Astrocyte (in vitro differentiated cells and primary cell): ENCODE measurements around the gene RASGRP1. TPM values are rescaled to one million over a fixed set of nuclear protein-coding genes. Genes with fewer than 3 reads are reported as not detected.

Experiments
- DNase-seq: peaks from one replicate; pipeline ENCODE4 v3.0.0-alpha.2; 2010; ENCODE audit warnings: low read depth
- FAIRE-seq: peaks from 2 replicates; lab custom pipeline; 2011; peaks lifted over from hg19 to GRCh38; lab: Jason Lieb, UNC
- H2AFZ ChIP-seq: 2 replicates; pipeline ENCODE4 v1.6.0; 2012; ENCODE audit warnings: low read depth, low read length, inconsistent platforms
- H3K27ac ChIP-seq: 2 replicates; pipeline ENCODE4 v1.5.1; 2011; ENCODE audit warnings: low read depth, low read length, inconsistent platforms
- H3K27me3 ChIP-seq: 2 replicates; pipeline ENCODE4 v1.6.0; 2011; ENCODE audit warnings: low read length, inconsistent platforms; ENCODE audit not compliant: insufficient read depth
- H3K36me3 ChIP-seq: 2 replicates; pipeline ENCODE4 v1.5.1; 2011; ENCODE audit warnings: low read length, inconsistent platforms; ENCODE audit not compliant: insufficient read depth
- H3K4me1 ChIP-seq: 2 replicates; pipeline ENCODE4 v1.5.1; 2011; ENCODE audit warnings: low read length, inconsistent platforms; ENCODE audit not compliant: insufficient read depth
- H3K4me2 ChIP-seq: 2 replicates; pipeline ENCODE4 v1.6.0; 2012; ENCODE audit warnings: low read length, inconsistent platforms
- H3K4me3 ChIP-seq: 2 replicates; pipeline ENCODE4 v1.5.1; 2011; ENCODE audit warnings: low read depth, mild to moderate bottlenecking, low read length, inconsistent platforms; ENCODE audit not compliant: insufficient read depth
- H3K79me2 ChIP-seq: 2 replicates; pipeline ENCODE4 v1.6.0; 2012; ENCODE audit warnings: mild to moderate bottlenecking, low read length, inconsistent platforms; ENCODE audit not compliant: insufficient read depth
- H3K9ac ChIP-seq: 2 replicates; pipeline ENCODE4 v1.6.0; 2012; ENCODE audit warnings: mild to moderate bottlenecking, low read length, inconsistent platforms
- H3K9me3 ChIP-seq: 2 replicates; pipeline ENCODE4 v1.5.1; 2012; ENCODE audit warnings: low read depth, mild to moderate bottlenecking, low read length, inconsistent platforms; ENCODE audit not compliant: insufficient read depth
- H4K20me1 ChIP-seq: 2 replicates; pipeline ENCODE4 v1.6.0; 2012; ENCODE audit warnings: low read length, inconsistent platforms; ENCODE audit not compliant: insufficient read depth
- H3K27ac Mint-ChIP-seq: one replicate; pipeline ENCODE4 v1.8.0; 2021; ENCODE audit warnings: mild to moderate bottlenecking, mixed read lengths; ENCODE audit not compliant: unreplicated experiment
- H3K27me3 Mint-ChIP-seq: one replicate; pipeline ENCODE4 v1.8.0; 2021; ENCODE audit warnings: low read depth, mixed read lengths; ENCODE audit not compliant: unreplicated experiment
- H3K36me3 Mint-ChIP-seq: one replicate; pipeline ENCODE4 v1.8.0; 2021; ENCODE audit warnings: low read depth, mixed read lengths; ENCODE audit not compliant: unreplicated experiment
- H3K4me1 Mint-ChIP-seq: one replicate; pipeline ENCODE4 v1.8.0; 2021; ENCODE audit warnings: low read depth, mixed read lengths; ENCODE audit not compliant: unreplicated experiment
- H3K4me3 Mint-ChIP-seq: one replicate; pipeline ENCODE4 v1.8.0; 2021; ENCODE audit warnings: mild to moderate bottlenecking, moderate library complexity, mixed read lengths; ENCODE audit not compliant: unreplicated experiment
- H3K9me3 Mint-ChIP-seq: one replicate; pipeline ENCODE4 v1.8.0; 2021; ENCODE audit warnings: mild to moderate bottlenecking, mixed read lengths; ENCODE audit not compliant: unreplicated experiment
- EZH2 ChIP-seq: IDR thresholded peaks from 2 replicates; pipeline ENCODE4 v1.6.1; 2012; ENCODE audit warnings: mild to moderate bottlenecking, low read length, inconsistent platforms; ENCODE audit not compliant: insufficient read depth
- total RNA-seq: library from RNA; stranded (reverse); gene quantifications from 2 replicates; pipeline ENCODE4 v1.2.1, GENCODE V29; 2021
- TF ChIP-seq, protein P1 (sequence below): IDR thresholded peaks from 2 replicates; pipeline ENCODE4 v1.5.1; 2011; ENCODE audit warnings: low read depth, mild to moderate bottlenecking, inconsistent platforms, low read length, moderate library complexity; ENCODE audit not compliant: insufficient read depth

RASGRP1 gene
- total RNA-seq, 1 donor from 2014 or later, result 1.4 TPM

GRCh38 chr15:38578626-38579025, 14.0 kb upstream of the RASGRP1 start:
- H2AFZ ChIP-seq, result no peak overlapping the region
- peaks cover 6% of the 10 kb centered on the region for H3K27me3 ChIP-seq
- H3K4me3 ChIP-seq, result no peak overlapping the region
- Mint-ChIP-seq H3K27ac (no peak overlapping the region), H3K27me3 (peaks cover 23% of the 10 kb centered on the region), H3K4me1 (no peaks in the 10 kb centered on the region), H3K4me3 (no peak overlapping the region), H3K36me3 (peaks cover 1% of the 10 kb centered on the region), H3K9me3 (peaks cover 12% of the 10 kb centered on the region)
- TF ChIP-seq, protein P1, sequence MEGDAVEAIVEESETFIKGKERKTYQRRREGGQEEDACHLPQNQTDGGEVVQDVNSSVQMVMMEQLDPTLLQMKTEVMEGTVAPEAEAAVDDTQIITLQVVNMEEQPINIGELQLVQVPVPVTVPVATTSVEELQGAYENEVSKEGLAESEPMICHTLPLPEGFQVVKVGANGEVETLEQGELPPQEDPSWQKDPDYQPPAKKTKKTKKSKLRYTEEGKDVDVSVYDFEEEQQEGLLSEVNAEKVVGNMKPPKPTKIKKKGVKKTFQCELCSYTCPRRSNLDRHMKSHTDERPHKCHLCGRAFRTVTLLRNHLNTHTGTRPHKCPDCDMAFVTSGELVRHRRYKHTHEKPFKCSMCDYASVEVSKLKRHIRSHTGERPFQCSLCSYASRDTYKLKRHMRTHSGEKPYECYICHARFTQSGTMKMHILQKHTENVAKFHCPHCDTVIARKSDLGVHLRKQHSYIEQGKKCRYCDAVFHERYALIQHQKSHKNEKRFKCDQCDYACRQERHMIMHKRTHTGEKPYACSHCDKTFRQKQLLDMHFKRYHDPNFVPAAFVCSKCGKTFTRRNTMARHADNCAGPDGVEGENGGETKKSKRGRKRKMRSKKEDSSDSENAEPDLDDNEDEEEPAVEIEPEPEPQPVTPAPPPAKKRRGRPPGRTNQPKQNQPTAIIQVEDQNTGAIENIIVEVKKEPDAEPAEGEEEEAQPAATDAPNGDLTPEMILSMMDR, result no peak
- TF ChIP-seq EZH2, result no peak
- no peaks in the 10 kb centered on the region for H3K9me3 ChIP-seq
- H3K36me3 ChIP-seq, result no peaks in the 10 kb centered on the region
- no peak for DNase-seq
- H3K9ac ChIP-seq, result no peak overlapping the region
- H3K27ac ChIP-seq, result no peak overlapping the region
- H3K79me2 ChIP-seq, result no peaks in the 10 kb centered on the region
- H3K4me1 ChIP-seq, result no peaks in the 10 kb centered on the region
- FAIRE-seq, result no peak
- H3K4me2 ChIP-seq, result no peak overlapping the region
- no peaks in the 10 kb centered on the region for H4K20me1 ChIP-seq

DNA sequence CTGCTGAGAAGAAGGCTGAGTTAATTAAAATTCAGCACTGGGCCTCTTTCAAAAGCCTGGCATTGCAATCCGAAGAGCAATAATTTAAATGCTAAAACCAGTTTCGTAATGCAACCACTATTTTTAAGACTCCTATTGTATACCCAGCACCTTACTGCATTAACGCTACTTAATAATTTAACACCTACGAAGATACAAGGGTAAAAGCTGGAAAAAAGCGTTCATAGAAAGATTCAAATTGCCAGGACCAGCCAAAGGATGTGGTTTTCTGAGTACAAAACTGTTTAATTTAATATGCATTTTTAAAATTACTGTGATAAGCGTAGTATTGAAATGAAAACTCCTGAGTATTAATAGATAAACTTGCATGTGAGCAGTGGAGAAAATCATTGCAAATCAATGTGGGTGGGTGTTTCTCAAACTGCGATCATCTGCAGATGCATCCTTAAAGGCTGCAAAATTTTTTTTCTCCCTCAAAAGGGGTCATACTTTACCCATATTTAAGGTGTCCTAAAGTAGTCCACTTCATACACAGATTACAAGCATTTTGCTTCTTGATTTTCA, 12.9 kb upstream of the RASGRP1 start:
- DNase-seq (no peak), FAIRE-seq (no peak)
- no peak overlapping the region for H3K27ac Mint-ChIP-seq
- Histone ChIP-seq H3K4me1 (no peaks in the 10 kb centered on the region), H2AFZ (no peak overlapping the region), H3K27me3 (peaks cover 6% of the 10 kb centered on the region), H3K4me2 (no peak overlapping the region), H3K79me2 (no peaks in the 10 kb centered on the region), H3K9me3 (no peaks in the 10 kb centered on the region), H3K9ac (no peak overlapping the region), H3K36me3 (no peaks in the 10 kb centered on the region), H3K4me3 (no peak overlapping the region), H3K27ac (no peak overlapping the region), H4K20me1 (no peaks in the 10 kb centered on the region)
- H3K27me3 Mint-ChIP-seq, result peaks cover 24% of the 10 kb centered on the region
- H3K4me1 Mint-ChIP-seq, result no peaks in the 10 kb centered on the region
- peaks cover 7% of the 10 kb centered on the region for H3K9me3 Mint-ChIP-seq
- no peak overlapping the region for H3K4me3 Mint-ChIP-seq
- no peak for TF ChIP-seq EZH2
- TF ChIP-seq, protein P1, result no peak
- no peaks in the 10 kb centered on the region for H3K36me3 Mint-ChIP-seq

DNA sequence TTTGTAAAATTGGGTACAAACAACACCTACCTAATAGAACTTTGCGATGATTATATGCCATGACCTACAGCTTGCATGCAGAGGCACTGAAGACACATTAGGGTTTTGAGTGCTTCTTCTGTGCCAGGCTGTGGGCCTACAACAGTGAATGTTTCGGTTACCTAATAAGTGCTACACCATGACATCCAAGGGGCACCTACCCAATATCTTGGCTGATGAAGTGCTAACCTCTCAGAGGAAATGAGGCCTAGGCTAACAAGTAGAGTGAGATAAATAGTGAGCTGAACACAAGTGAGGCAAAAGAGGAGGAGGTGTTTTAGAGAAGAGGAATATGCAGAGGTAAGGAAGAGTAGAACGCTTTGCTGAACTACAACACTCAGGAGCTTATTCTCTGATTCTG, 12.2 kb upstream of the RASGRP1 start:
- no peak for FAIRE-seq
- Histone ChIP-seq H2AFZ (no peak overlapping the region), H3K27me3 (peaks cover 6% of the 10 kb centered on the region), H3K9me3 (no peaks in the 10 kb centered on the region), H3K27ac (no peak overlapping the region), H3K9ac (no peak overlapping the region), H4K20me1 (no peaks in the 10 kb centered on the region), H3K4me3 (no peak overlapping the region), H3K36me3 (no peaks in the 10 kb centered on the region), H3K79me2 (no peaks in the 10 kb centered on the region), H3K4me2 (no peak overlapping the region), H3K4me1 (no peaks in the 10 kb centered on the region)
- H3K4me1 Mint-ChIP-seq, result no peaks in the 10 kb centered on the region
- peaks cover 25% of the 10 kb centered on the region for H3K27me3 Mint-ChIP-seq
- DNase-seq, result no peak
- no peaks in the 10 kb centered on the region for H3K36me3 Mint-ChIP-seq
- peaks cover 4% of the 10 kb centered on the region for H3K9me3 Mint-ChIP-seq
- H3K4me3 Mint-ChIP-seq, result no peak overlapping the region
- TF ChIP-seq, protein P1, result no peak
- TF ChIP-seq EZH2, result no peak
- H3K27ac Mint-ChIP-seq, result no peak overlapping the region
